SHP77 (cell line): ENCODE measurements around the gene RTL10.

Source experiments
- DNase-seq, 2 experiments: peaks; one replicate each; lab custom pipeline; 2025; lab: John Stamatoyannopoulos, UW

RTL10 gene, protein sequence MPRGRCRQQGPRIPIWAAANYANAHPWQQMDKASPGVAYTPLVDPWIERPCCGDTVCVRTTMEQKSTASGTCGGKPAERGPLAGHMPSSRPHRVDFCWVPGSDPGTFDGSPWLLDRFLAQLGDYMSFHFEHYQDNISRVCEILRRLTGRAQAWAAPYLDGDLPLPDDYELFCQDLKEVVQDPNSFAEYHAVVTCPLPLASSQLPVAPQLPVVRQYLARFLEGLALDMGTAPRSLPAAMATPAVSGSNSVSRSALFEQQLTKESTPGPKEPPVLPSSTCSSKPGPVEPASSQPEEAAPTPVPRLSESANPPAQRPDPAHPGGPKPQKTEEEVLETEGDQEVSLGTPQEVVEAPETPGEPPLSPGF

DNA sequence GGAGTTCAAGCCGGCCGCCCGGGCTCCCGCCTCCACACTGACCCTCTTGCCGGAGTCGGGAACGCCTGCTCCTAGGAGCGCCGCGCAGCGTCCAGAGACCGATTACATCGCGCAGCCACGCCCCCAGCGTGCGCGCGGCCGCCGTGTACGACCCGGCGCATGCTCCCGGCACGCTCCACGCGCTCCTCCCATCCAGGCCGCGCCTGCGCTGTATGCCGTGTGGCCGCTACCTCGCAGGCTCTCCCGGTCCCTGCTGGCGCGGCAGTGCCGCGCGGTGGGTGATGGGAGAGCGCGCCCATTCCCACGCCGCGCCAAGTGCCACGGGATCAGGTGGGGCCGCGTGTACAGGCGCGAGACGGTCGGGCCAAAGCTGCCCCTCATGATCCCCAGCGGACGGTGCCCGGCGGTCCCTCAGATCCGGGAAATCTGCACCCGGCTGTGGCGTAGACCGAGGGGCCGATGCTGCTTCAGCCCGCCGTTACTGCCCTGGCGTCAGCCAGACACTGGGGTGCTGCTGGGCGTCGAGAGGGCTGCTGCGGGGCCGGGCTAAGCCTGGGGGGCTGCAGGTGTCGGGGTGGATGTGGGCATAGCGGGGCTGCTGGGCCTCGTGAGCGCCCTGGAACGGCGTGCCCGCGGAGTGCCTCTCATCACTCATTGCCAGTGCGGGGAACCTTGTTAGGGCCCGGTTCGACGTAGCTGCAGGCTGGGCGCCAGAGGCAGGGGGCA is at the start of gene RTL10, which contains the start of gene GNB1L:
Gene RTL10 (minus strand): TSS at position 97 of the 726 bp plus-strand sequence. CDS start 2,613 bp downstream, outside the sequence.
Gene GNB1L (minus strand): TSS at position 97 of the 726 bp plus-strand sequence. CDS start 33,519 bp downstream, outside the sequence.
- DNase-seq, result peak; percentile 87 to 94

DNA sequence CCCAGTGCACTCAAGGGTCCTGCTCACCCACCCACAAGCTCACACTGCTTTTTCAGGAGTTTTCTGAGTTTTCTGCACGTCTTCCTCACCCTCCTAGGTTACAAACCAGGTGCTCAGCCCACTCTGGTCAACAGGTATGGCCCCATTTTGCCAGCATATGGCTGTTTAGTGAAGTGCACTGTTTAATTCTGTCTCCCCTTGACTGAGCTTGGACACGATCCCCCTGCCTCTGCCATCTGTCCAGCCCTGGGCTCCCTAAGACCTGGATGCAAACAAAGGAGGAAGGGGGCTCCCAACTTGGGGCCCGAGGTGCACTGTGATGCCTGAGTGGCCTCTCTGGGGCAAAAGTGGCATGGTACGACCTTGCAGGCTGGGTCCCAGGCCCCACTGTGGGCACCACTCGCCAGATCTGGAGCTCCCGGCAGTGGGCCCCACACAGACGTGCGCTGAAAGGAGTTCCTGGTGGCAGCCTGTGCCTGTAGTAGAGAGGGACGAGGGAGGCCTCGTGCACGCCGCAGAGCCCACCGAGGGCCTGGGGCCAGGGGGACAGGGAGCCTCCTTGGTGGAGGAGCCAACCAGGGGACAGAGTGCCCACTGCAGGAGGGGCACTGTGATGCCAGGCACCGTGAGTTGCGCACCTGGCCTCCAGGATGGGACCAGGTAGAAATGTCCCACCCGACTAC is 49.6 kb upstream of the RTL10 start:
- DNase-seq, result no peak

DNA sequence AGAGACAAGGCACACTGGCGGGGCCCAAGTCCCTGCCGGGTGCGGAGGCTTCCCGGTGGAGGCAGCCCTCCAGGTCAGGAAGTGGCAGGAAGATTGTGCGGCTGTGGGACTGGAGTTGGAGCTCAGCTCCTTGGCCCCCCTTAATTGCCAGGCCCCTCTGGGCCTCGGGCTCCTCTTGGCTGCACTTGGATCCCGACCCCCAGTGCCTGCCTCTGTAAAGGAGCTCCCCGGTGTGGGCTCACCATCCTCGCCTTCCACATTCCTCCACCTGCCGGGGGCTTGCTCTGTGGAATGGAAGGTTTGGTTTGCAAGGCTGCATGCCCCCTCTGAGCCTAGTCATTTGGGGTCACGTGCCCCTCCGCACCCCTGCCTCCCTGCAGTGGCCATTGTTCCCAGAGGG is 48.8 kb upstream of the RTL10 start:
- no peak for DNase-seq

DNA sequence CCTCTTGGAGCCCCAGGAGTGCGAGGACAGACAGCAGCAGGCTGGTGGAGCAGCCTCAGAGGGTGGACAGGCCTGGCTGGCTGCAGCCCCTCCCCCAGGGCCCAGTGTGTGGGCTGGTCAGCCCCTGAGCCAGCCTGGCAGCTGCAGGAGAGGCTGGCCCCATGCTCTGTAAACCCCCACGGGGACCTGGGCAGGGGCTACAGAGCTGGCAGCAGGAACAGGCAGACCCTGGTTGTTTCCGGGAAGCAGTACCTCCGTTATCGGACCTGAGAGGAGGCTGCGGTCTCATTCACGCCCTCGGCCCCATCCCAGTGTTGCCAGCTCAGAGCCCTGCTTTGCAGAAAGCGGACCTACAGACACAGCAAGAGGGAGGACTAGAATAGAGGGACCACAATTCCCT is 48.4 kb upstream of the RTL10 start:
- DNase-seq, result no peak

GRCh38 chr22:19902245-19902715 is 47.6 kb upstream of the RTL10 start:
- DNase-seq, result peak; percentile 31 to 41

DNA sequence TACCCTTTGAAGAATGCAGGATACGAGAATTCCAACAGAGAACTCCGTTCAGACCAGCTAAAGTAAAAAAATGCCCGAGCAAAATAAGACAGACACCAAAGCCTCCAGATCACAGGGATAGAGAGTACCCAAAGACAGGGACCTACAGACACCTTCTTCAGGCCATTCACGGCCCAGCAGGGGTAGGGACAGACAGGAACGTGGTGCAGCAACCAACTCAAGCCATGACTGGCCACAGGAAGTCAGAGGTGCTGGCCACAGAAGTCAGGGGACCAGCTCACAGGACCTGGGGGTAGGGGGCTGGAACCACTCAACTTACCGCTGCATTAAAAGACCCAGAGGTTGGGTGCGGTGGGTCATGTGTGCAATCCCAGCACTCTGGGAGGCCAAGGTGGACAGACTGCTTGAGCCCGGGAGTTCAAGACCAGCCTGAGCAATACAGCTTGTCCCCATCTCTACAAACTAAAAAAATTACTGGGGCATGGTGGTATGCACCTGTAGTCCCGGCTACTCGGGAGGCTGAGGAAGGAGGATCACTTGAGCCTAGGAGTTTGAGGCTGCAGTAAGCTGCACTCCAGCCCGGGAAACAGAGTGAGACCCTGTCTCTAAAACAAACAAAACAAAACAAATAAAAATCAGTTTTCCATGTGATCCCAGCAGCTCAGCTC is 47.0 kb upstream of the RTL10 start:
- no peak for DNase-seq

DNA sequence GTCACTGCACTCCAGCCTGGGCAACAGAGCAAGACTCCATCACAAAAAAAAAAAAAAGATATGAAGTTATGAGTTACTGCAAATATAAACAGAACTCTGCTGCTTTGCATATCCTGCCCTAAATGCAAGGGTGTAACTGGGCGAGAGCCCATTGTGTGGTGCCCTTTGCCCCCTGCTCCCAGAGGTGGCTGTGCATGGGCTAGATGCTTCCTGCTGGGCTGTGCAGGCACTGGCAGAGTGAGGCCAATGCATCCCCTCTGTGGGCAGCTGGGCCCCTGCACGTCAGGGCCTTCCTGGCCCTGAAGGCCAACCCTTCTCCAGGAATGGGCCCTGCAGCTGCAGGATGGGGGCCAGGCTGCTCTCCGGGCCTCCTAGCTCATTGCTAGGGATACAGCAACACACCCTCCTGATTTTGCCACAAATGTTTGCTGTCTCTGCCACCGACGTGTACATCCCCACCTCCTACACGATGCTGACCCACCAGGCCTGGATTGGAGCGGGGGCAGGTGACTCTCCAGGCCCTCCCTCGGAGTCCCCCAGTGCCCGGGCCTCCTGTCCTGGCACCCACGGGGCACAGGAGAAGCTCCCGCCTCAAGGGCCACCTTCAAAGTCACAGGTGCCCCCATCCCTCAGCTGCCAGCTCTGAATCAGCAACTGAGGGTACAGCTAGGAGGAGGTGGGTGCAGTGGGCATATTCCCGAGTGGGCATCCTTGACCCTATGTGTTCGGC is 46.2 kb upstream of the RTL10 start:
- DNase-seq, result no peak

DNA sequence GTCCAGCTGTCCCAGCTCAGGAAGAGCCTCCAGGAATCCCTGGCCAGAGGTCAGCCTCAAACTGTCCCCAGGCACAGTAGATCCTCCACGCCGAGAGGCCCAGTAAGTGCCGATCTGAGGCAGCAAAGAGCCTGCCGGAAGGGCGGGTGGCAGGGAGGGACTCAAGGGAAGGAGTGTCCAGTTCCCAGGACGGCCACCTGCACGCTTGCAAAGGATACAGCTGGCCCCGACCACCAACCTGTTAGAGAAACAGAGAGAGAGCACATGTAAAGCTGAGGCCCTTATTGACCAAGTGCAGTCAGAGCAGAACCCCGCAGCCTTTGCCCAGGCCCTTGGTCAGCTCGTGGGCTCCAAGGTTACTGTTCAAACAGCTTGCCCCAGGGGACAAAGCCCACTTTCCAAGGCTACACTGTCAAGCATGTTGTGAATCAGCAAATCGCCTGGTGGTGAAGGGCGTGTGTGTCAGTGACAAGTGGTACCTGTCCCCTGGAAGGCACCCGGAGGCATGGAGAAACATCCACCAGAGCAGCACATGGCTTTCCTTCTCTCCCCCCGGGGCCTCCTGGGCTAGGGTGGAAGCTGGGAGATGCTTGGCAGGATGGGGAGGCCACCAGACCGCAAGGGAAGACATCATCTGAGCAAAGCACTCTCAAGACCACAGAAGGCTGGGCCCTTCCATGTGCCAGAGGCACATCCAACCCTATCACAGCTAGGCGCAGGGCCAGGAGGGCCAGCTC is 44.3 kb upstream of the RTL10 start:
- DNase-seq, result no peak

DNA sequence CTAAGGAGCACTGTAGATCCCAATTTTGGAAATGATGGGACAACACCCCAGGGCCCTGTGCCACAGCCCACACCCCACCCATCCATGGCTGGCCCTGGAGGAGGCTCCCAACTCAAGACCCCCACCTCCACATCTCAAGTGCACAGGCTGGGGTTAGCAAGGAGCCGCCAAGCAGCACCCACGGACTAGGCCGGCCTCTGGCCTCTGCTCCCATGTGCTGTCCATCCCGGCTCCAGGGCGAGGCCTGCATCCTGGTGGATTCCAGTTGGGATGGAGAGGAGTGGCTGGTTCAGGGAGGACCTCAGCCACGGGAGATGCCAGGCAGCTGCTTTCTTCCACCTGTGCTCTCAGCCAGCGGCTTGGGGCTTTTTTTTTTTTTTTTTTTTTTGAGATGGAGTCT is 43.5 kb upstream of the RTL10 start:
- no peak for DNase-seq

DNA sequence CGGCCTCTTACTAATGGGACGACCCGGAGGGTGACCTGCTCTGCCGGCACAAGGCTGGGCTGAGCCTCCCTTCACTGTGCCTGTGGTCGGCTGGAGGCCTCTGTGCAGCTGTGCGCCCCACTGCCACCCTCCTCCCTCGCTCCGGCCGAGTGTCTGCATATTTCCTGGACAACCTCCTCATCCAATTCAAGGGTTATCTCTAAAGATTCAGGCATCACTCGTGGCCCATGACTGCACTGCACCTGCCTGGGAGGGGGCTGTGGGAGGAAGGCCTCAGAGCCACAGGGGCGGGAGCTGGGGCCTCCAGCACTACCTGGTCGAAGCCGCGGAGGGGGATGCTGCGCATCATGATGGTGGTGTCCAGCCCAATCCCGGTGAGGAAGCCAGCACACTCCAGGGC is 43.1 kb upstream of the RTL10 start:
- DNase-seq, result no peak

DNA sequence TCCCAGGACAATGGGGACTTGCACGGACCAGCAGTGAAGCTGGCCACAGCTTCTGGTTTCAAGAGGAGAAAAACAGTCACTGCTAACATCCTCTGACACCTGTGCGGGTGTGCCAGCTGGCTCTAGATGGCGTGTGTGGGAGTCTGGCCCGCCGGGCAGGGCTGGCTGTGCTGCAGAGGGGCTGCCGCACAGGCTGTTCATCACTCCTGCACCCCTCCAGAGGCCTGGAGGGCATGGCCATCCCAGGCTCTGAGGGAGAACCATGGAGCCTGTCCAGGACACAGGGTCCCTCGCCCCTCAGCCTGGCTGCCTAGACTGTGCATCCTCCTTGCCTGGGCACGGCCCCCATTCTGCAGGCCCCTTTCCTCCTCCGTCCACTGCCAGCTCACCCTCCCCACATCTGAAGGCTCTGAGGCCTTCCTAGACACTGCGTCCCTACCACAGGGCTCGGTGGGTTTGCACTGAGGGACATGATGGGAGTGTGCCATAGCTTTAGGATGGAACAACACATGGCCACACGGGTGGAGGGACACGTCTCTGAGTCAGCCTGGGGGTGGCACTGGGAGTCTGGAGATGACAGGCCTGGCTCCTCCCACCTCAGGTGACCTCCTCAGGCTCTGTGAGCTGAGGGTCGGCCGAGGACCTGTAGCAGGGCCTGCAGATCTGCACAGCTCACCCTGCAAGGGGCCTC is 42.1 kb upstream of the RTL10 start:
- peak; percentile 38 to 40 for DNase-seq

GRCh38 chr22:19895160-19895849 is 40.6 kb upstream of the RTL10 start:
- DNase-seq, result no peak

DNA sequence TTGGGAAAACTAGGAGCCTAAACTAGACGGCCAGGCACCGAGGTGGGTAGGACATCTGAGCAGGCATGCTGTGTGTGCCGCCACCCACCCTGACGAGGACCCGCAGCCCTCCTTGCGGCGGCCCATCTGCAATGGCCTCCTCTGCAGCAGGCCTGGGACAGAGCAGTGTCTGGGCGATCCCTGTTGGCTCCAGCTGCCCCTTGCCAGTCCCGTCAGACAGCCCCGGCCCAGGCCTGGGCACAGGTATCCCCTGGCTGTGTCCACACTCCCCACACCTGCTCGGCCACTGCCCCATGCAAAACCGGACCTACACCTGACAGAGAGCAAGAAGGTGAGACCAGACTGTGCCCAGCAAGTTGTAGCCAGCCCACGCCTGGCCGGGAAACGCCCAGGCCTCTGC is 38.7 kb upstream of the RTL10 start:
- no peak for DNase-seq

DNA sequence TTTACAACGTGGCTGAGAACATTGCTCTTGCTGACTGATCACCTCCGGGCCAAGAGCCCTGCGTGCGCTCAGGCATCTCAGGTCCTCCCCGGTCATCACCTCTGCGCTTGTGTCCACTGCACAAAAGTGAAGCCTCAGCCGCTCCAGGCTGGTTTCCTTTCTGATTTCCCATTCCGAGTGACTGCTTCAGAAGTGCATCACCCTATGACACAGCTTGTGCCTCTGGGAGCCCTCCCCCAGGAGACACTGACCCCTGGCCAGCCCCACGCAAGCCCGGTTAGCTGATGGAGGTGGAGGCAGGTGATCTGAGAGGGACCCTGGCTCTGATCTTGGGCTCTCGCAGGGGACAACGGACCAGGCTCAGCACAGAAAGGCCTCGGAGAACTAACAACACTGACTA is 38.3 kb upstream of the RTL10 start:
- no peak for DNase-seq

DNA sequence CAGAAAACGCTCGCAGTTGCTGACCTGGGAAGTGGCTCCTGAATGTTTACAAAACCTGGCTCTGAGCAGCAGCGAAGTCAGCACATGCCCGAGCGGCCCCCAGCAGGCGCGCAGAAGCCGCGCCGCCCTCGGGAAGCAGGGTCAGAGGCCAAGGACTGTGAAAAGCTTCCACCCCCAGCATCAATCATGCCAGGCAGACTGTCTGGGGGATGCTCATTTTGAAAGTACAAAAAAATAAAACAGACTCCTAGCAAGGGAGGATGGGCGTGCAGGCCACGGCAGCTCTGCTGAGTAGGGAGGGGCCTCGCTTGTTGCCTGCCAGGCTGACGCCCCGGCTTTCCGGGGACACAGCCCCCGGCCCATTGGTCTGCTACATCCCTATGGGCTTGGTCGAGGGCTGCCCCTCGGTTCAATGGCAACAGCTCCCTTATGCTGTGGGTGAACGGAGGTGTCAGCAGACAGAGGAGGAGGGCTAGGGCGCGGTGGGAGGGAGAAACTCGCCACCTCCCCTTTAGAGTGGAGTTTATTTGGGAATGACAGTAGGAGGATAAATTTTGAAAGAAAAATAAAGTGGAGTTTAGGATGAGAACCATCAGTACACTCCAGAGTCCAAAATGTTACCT is 37.7 kb upstream of the RTL10 start:
- peak; percentile 52 to 62 for DNase-seq

DNA sequence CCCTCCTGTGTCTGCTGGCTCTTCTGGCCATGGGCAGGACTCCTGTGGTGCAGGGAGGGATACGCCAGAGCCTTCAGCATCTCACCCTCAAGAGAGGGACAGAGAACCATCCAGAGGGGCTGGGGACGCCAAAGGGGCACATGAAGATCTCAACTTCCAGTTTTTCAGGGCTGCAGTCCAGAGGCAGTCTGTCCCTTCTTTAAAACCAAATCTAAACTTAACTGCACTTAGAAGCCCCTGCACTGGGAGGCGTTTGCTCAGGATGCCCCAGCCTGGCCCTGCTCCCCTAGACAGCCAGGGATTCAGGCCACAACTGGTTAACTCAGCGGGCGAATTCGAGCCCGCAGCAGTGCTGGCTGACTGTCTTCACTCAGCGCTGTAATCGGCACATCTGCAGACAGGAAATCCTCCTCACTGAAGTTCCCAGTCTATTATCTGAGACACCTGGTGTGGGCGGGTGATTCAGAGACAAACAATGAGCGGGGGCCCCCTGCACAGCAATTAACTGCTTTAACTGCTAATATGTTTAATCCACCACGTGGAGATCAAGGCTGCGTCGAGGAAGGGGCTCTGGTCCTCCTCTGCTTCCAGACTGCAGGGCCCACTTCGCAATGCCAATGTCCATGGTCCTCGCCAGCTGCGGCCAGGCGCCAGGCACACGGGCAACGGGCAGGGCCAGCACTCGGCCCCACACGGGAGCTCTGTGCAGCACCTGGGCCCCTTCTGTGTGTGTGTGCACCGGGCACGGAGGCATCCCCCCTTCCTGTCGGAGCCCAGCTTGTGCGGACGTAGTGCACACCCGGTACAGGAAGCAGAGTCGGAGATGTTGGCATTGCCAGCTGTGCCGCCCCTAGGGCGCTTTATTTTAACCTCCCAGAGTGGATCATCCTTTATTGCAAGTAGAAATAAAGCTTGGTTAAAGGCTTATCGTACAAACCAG is 36.9 kb upstream of the RTL10 start:
- DNase-seq, result peak; percentile 69 to 84

DNA sequence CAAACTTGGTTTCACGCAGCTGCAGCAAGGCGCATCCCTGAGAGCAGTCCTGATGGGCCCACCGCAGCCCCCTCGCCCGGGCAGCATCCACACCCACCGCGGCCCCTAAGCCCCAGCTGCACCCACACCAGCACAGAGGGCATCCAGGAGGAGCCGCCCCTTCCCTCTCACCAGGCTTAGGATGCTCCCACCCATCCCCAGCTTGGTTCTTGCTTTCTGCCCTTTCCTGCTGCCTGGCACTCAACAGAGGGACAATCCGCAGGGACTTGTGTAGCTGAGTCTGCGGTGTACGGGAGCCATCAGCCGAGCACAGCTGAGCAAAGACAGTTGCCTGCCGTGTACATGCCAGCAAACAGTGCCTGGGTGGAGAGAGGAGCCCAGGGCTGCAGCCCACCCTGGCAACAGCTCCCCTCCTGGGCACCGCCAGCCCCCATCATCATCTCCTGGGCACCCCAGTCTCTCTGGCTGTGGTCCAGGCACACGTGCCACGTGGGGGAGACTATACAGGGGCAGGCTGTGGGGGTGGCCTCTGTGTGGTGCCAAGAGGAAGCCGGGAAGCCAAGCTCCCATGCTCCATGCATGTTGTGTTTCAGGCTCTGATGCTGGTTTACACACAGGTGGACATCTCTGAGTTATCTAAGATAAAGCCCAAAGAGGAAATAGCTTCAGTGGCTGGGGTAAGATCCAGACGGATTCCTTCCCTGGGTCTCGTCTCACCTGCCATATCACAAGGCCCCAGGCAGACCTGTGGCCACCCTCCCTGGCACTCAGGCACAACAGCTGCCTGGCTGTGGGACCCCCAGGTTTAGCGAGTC is 36.0 kb upstream of the RTL10 start:
- peak in 1 of 2 experiments; percentile 54 for DNase-seq
